A549 (cell line): ENCODE data around the gene CHKA. TPM values are rescaled to one million over a fixed set of nuclear protein-coding genes. Genes with fewer than 3 reads are reported as not detected.

Source experiments
- ATAC-seq, 2 experiments: fragments of 200-7000 bp in 1 of 2; fragments of >200 bp in 1 of 2; cut with Nextera tagmentation in 1 of 2; cut with Tn5 transposase in 1 of 2; 3 replicates each; pipeline versions ENCODE4 v1.8.0 to v1.9.1; 2018 to 2020; ENCODE audit warnings: mild to moderate bottlenecking in 1 of 2, moderate library complexity in 1 of 2
- CTCF ChIA-PET: fragments of 300-600 bp; sonication (Branson Sonifier 250); formaldehyde crosslinking; extraction: SDS; loops from one replicate; lab custom pipeline; 2021; ENCODE audit warnings: antibody characterized with exemption, inconsistent platforms; lab: Yijun Ruan, JAX
- POLR2A ChIA-PET: fragments of 350-600 bp; formaldehyde crosslinking; extraction: SDS; loops from one replicate; lab custom pipeline; 2021; ENCODE audit warnings: antibody characterized with exemption, inconsistent platforms; lab: Yijun Ruan, JAX
- DNase-seq, 2 experiments: peaks; one replicate each; pipeline versions ENCODE4 v3.0.0 to v3.0.0-alpha.2; 2011 to 2016; ENCODE audit warnings: low read depth in 1 of 2, low spot score in 1 of 2
- FAIRE-seq: peaks from 2 replicates; lab custom pipeline; 2011; peaks lifted over from hg19 to GRCh38; lab: Jason Lieb, UNC
- H3K27ac ChIP-seq, 2 experiments: fragments of >200 bp; sonication (Bioruptor Twin); formaldehyde crosslinking; 3 replicates each; pipeline ENCODE4 v1.5.1; 2016 to 2017
- H3K4me1 ChIP-seq: fragments of >200 bp; sonication (Bioruptor Twin); formaldehyde crosslinking; 3 replicates; pipeline ENCODE4 v1.6.1; 2016
- H3K4me2 ChIP-seq: fragments of >200 bp; sonication (Bioruptor Twin); formaldehyde crosslinking; 3 replicates; pipeline ENCODE4 v1.6.1; 2016
- H3K4me3 ChIP-seq: fragments of >200 bp; sonication (Bioruptor Twin); formaldehyde crosslinking; 3 replicates; pipeline ENCODE4 v1.5.1; 2016
- H3K9me3 ChIP-seq: fragments of >200 bp; sonication (Bioruptor Twin); formaldehyde crosslinking; 3 replicates; pipeline ENCODE4 v1.6.1; 2016
- BCL3 ChIP-seq: fragments of >200 bp; sonication (Bioruptor Twin); formaldehyde crosslinking; IDR thresholded peaks from 3 replicates; pipeline ENCODE4 v1.6.1; 2016
- BHLHE40 ChIP-seq: IDR thresholded peaks from 2 replicates; pipeline ENCODE4 v1.6.1; 2012; ENCODE audit warnings: low read depth, low read length, inconsistent platforms
- CHD2 ChIP-seq: fragments of 150-350 bp; IDR thresholded peaks from 2 replicates; pipeline ENCODE4 v1.6.1; 2014; ENCODE audit warnings: low read length; ENCODE audit not compliant: partially characterized antibody
- CHD4 ChIP-seq: fragments of 200-600 bp; sonication (generic); IDR thresholded peaks from 2 replicates; pipeline ENCODE4 v1.6.1; 2016; ENCODE audit warnings: antibody characterized with exemption, mild to moderate bottlenecking, borderline replicate concordance
- CTCF ChIP-seq: fragments of >200 bp; sonication (Bioruptor Twin); formaldehyde crosslinking; IDR thresholded peaks from 3 replicates; pipeline ENCODE4 v1.5.1; 2016
- EHMT2 ChIP-seq: fragments of 200-600 bp; sonication (generic); IDR thresholded peaks from 2 replicates; pipeline ENCODE4 v1.6.1; 2016; ENCODE audit warnings: antibody characterized with exemption, low read depth, mild to moderate bottlenecking, moderate library complexity
- ELK1 ChIP-seq: fragments of 150-350 bp; IDR thresholded peaks from 2 replicates; pipeline ENCODE4 v1.6.1; 2014; ENCODE audit warnings: low read depth, mild to moderate bottlenecking, low read length
- EP300 ChIP-seq, 2 experiments: fragments of >200 bp; sonication (Bioruptor Twin); formaldehyde crosslinking; IDR thresholded peaks; 2 replicates in 1 of 2; 3 replicates in 1 of 2; pipeline ENCODE4 v1.6.1; 2016 to 2017
- ESRRA ChIP-seq: fragments of 150-350 bp; IDR thresholded peaks from 2 replicates; pipeline ENCODE4 v1.6.1; 2014; ENCODE audit warnings: mild to moderate bottlenecking, low read length, borderline replicate concordance
- FOSL2 ChIP-seq, 2 experiments: fragments of 450-650 bp in 1 of 2; fragments of >200 bp in 1 of 2; sonication (Bioruptor Twin) in 1 of 2; formaldehyde crosslinking; IDR thresholded peaks; 2 replicates each; pipeline versions ENCODE4 v1.5.0 to v1.6.1; 2016 to 2020; ENCODE audit warnings: mild to moderate bottlenecking in 1 of 2, moderate library complexity in 1 of 2
- GATA3 ChIP-seq: IDR thresholded peaks from 2 replicates; pipeline ENCODE4 v1.6.1; 2012; ENCODE audit warnings: borderline replicate concordance
- HEYL ChIP-seq: fragments of 250-450 bp; sonication (Bioruptor Pico); IDR thresholded peaks from 2 replicates; pipeline ENCODE4 v1.8.0; 2021; ENCODE audit warnings: mild to moderate bottlenecking, moderate library complexity
- HOXB5 ChIP-seq: fragments of 250-450 bp; sonication (Bioruptor Pico); IDR thresholded peaks from 2 replicates; pipeline ENCODE4 v1.5.0; 2020; ENCODE audit warnings: mild to moderate bottlenecking, moderate library complexity
- KDM1A ChIP-seq: fragments of 200-600 bp; sonication (generic); IDR thresholded peaks from 2 replicates; pipeline ENCODE4 v1.6.1; 2016; ENCODE audit warnings: low read depth, mild to moderate bottlenecking
- MAZ ChIP-seq: fragments of 150-350 bp; IDR thresholded peaks from 2 replicates; pipeline ENCODE4 v1.6.1; 2014; ENCODE audit warnings: antibody characterized with exemption, low read depth, low read length, borderline replicate concordance
- MYC ChIP-seq: IDR thresholded peaks from 2 replicates; pipeline ENCODE4 v1.6.1; 2012; ENCODE audit warnings: mild to moderate bottlenecking, inconsistent platforms, low read length, improper control_type of control experiment, borderline replicate concordance
- NFE2L2 ChIP-seq: fragments of 150-350 bp; conservative IDR thresholded peaks from 2 replicates; pipeline ENCODE4 v1.6.1; 2014; ENCODE audit warnings: low read length
- PBX3 ChIP-seq: IDR thresholded peaks from 2 replicates; pipeline ENCODE4 v1.6.1; 2012
- POLR2AphosphoS2 ChIP-seq: conservative IDR thresholded peaks from 2 replicates; pipeline ENCODE4 v1.6.1; 2012; ENCODE audit warnings: low read length, improper control_type of control experiment, inconsistent platforms
- RAD21 ChIP-seq, 2 experiments: fragments of >200 bp in 1 of 2; sonication (Bioruptor Twin) in 1 of 2; formaldehyde crosslinking in 1 of 2; IDR thresholded peaks in 1 of 2; conservative IDR thresholded peaks in 1 of 2; 2 replicates in 1 of 2; 3 replicates in 1 of 2; pipeline ENCODE4 v1.6.1; 2012 to 2018; ENCODE audit warnings: inconsistent platforms in 1 of 2
- RCOR1 ChIP-seq: fragments of 150-350 bp; IDR thresholded peaks from 2 replicates; pipeline ENCODE4 v1.6.1; 2014; ENCODE audit warnings: antibody characterized with exemption, low read length, low read depth
- SREBF2 ChIP-seq: fragments of 450-650 bp; IDR thresholded peaks from 2 replicates; pipeline ENCODE4 v1.6.1; 2014; ENCODE audit warnings: mild to moderate bottlenecking, moderate library complexity
- TP53 ChIP-seq: fragments of 250-450 bp; sonication (Bioruptor Pico); IDR thresholded peaks from 2 replicates; pipeline ENCODE4 v1.5.0; 2021; ENCODE audit warnings: mild to moderate bottlenecking, moderate library complexity
- ZC3H11A ChIP-seq: fragments of 450-650 bp; IDR thresholded peaks from 2 replicates; pipeline ENCODE4 v1.6.1; 2014; ENCODE audit warnings: antibody characterized with exemption, mild to moderate bottlenecking
- ZFP36 ChIP-seq: fragments of 450-650 bp; IDR thresholded peaks from 2 replicates; pipeline ENCODE4 v1.6.1; 2014; ENCODE audit warnings: borderline replicate concordance; ENCODE audit not compliant: partially characterized antibody
- WGBS: methylation state at CpG from one replicate; pipeline ENCODE4 v1.1.6; 2017; ENCODE audit errors: missing lambda C conversion rate; 5-methylcytosine and 5-hydroxymethylcytosine counted together
- polyA plus RNA-seq, 4 experiments: library from polyadenylated mRNA; depleted of rRNA in 3 of 4; stranded (reverse); fragments of >200 nt; fragmentation: RNase III in 1 of 4; extraction: RNeasy Plus Mini Kit Qiagen cat#74134 plus additional on column Dnase treatment in 1 of 4; gene quantifications; 2 replicates in 3 of 4; 3 replicates in 1 of 4; pipeline ENCODE4 v1.2.3, GENCODE V29; 2011 to 2017
- TF ChIP-seq, protein P1 (sequence below): IDR thresholded peaks from 2 replicates; pipeline ENCODE4 v1.6.1; 2012
- TF ChIP-seq, protein P2 (sequence below): fragments of >200 bp; sonication (Bioruptor Twin); formaldehyde crosslinking; IDR thresholded peaks from 2 replicates; pipeline ENCODE4 v1.6.1; 2016

The CHKA gene
- polyA plus RNA-seq, 2 of the 4 experiments (the other 2 are of a cell fraction) = 14.2 to 21.7 TPM

DNA sequence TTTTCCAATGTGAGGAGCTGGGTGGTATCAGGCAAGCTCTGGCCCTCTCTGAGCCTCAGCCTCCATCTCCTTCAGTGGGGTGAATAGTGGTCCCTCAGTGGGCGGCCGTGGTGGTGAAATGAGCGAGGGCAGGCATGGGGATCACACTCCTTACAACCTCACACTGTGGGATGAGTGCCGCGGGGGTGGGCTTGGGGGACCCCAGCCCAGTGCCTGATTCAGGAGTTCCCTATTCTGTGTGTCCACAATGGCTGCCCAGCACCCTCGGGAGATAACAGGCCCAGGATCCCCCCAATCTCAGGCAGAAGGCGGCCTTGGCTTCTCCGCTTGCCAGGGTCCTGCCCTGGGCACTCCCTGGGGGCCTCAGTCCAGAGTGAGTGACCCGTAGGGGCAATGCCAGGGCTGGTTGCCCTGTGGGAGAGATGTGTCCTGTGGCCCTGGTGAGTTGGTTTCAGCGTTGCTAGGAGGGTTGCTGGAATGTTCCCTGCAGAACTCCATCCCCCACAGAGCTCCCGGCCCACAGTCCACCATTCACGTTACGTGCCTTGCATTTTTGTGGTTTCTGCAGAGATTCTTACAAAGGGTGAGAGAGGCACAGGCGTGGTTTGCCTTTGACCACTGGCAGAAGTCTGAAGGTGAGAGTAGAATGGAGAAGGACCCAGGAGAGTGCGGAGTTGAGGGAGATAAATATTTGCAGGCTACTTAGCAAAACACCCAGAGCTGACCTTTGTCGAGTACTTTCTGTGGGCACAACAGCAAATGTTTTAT lies 108.2 kb downstream of the CHKA start (continued):
- TF ChIP-seq BCL3 (peak; percentile 75; the same call in 1 of the 3 replicates), ZFP36 (peak; percentile 81), HEYL (CRISPR knock-in tag) (peak; percentile 15), ELK1 (no peak), ESRRA (peak; percentile 40), ZC3H11A (no peak), NFE2L2 (0 out of 2 replicates have a peak, but pooled peaks have one; percentile 4), HOXB5 (CRISPR knock-in tag) (peak; percentile 81)

DNA sequence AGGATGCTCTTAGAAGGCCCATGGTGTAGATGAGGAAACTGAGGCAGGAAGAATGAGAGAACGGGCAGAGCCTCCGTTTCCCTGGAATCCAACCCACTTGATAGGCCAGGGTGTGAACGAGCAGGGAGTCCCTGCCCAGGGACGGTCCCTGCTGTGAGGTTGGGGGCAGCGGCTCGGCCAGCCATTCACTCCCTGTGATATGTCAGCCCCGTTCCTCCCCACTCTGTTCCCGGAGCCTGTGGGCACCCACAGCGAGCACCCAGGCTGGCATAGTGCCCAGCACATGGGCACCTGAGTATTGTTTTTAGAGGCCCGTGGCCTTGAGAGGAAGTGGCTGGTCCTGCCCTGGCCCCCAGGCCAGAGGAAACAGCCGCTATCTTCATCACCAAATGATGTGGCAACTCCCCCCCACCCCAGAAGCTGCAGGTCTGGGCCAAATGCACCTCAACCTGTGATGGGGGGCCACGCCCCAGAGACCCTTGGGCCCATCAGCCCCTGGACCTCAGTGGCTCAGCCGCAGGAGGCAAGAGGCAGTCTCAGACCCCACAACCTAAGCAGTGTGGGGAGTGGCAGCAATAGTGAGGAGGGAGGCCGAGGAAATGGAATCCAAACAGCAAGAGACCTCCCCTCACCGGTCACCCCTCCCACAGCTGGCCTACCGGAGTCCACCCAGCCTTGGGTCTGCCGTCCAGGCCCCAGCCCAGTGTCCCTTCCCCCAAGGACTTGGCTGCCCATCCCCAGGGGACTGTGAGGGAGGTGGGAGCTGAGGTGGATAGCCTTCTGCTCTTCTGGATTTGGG lies 108.9 kb downstream of the CHKA start:
- peak in 1 of 2 experiments; percentile 88 for DNase-seq
- ChIA-PET POLR2A (interaction anchor here (0.7 to 3.8 kb wide), 7 partner anchors 9 to 30 kb away, joined by 3 to 37 read pairs (median 6); partner anchors contain the start of genes NDUFS8 and UNC93B1), CTCF (interaction anchor here (0.8 to 10.7 kb wide), 5 partner anchors 8 to 18 kb away, joined by 3 to 204 read pairs (median 7); partner anchors contain the start of gene UNC93B1)
- Histone ChIP-seq H3K4me1 (peaks cover 81% of the 10 kb centered on the region), H3K4me2 (peak overlapping the region; percentile 96), H3K9me3 (no peaks in the 10 kb centered on the region), H3K27ac (peak overlapping the region; percentile 99 to 100), H3K4me3 (peak overlapping the region; percentile 66)
- peak; percentile 0 to 7; a peak in 3 of 6 replicates for ATAC-seq
- 4% methylated on average over 17 of the region's 17 CpGs for WGBS
- FAIRE-seq = peak; percentile 91
- no peak for TF ChIP-seq RAD21 (conservative IDR thresholded peaks at IDR 0.05 in 1 of 2, IDR thresholded peaks at IDR 0.05 in 1 of 2)
- TF ChIP-seq MYC = no peak
- no peak for TF ChIP-seq SREBF2
- TF ChIP-seq POLR2AphosphoS2 = no peak
- TF ChIP-seq CTCF = no peak
- no peak for TF ChIP-seq MAZ
- TF ChIP-seq ZFP36 = no peak
- no peak for TF ChIP-seq ESRRA
- no peak for TF ChIP-seq BCL3
- TF ChIP-seq TP53 (CRISPR knock-in tag) = no peak; the same call in 1 of the 2 replicates
- TF ChIP-seq EHMT2 = no peak
- TF ChIP-seq HOXB5 (CRISPR knock-in tag) = peak; percentile 92
- TF ChIP-seq RCOR1 = no peak
- TF ChIP-seq KDM1A = no peak
- no peak; a peak in 2 of 5 replicates for TF ChIP-seq EP300 (IDR thresholded peaks at IDR 0.05)
- TF ChIP-seq, protein P1, sequence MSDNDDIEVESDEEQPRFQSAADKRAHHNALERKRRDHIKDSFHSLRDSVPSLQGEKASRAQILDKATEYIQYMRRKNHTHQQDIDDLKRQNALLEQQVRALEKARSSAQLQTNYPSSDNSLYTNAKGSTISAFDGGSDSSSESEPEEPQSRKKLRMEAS = peak; percentile 66
- no peak for TF ChIP-seq GATA3
- TF ChIP-seq ZC3H11A = no peak
- no peak for TF ChIP-seq FOSL2 (IDR thresholded peaks at IDR 0.05)
- peak; percentile 12 for TF ChIP-seq FOSL2 (CRISPR knock-in tag; IDR thresholded peaks at IDR 0.05)
- TF ChIP-seq, protein P2, sequence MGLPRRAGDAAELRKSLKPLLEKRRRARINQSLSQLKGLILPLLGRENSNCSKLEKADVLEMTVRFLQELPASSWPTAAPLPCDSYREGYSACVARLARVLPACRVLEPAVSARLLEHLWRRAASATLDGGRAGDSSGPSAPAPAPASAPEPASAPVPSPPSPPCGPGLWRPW = no peak
- TF ChIP-seq CHD2 = no peak
- no peak for TF ChIP-seq CHD4
- no peak for TF ChIP-seq BHLHE40
- TF ChIP-seq PBX3 = no peak
